ENCODE results near the gene ENDOU. TPM values are rescaled to one million over a fixed set of nuclear protein-coding genes. Genes with fewer than 3 reads are reported as not detected.

ENDOU gene
- total RNA-seq, 1 experiment from 2014 or later = not detected

DNA sequence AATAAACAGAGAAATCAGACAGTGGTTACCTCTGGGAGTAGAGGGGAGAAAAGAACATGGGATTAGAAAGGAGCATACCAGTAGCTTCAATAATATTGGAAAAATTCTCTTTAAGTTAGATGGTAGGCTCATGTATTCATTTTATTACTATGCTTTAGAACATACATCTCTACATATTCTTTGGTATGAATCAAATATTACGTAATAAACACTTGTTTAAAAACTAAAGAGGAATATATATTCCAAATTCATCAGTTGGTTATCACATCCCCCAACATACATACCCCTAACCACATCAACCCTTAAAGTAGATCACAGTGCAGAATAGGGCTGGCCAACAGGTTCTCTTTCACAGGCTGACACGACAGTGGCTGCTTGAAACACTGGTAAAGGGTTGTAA lies 25.0 kb downstream of the ENDOU start:
- no peak overlapping the region for H3K4me2 ChIP-seq (ENCODE audit: low read length)
- H3K79me2 ChIP-seq (ENCODE audit: low read length) = peaks cover 38% of the 10 kb centered on the region
- H3K4me3 ChIP-seq (ENCODE audit: low read length) = no peak overlapping the region
- peaks cover 14% of the 10 kb centered on the region for H3K4me1 ChIP-seq (ENCODE audit: insufficient read depth, low read length)
- no peak overlapping the region for H3K27ac ChIP-seq (ENCODE audit: low read length)
- intact Hi-C loops (cut with micrococcal nuclease) = no loop called here
- H3F3A ChIP-seq (ENCODE audit: low read length, unreplicated experiment) = no peaks in the 10 kb centered on the region
- POLR2A ChIA-PET (ENCODE audit: unreplicated experiment) = no interaction called here
- CTCF ChIA-PET = no interaction called here
- H3K9me2 ChIP-seq (replicated peaks; ENCODE audit: low read length) = no peaks in the 10 kb centered on the region
- no TSS peak for BruUV-seq (replicated peaks)
- DNase-seq (no peak), ATAC-seq (no peak)
- H3K27me3 ChIP-seq (ENCODE audit: low read length) = no peaks in the 10 kb centered on the region
- TF ChIP-seq EZH2 (IDR thresholded peaks at IDR 0.05; ENCODE audit: low read length, unreplicated experiment) = no peak
- TF ChIP-seq EZH2phosphoT487 (IDR thresholded peaks at IDR 0.05; ENCODE audit: borderline replicate concordance, low read length) = no peak
- TF ChIP-seq, protein P1, sequence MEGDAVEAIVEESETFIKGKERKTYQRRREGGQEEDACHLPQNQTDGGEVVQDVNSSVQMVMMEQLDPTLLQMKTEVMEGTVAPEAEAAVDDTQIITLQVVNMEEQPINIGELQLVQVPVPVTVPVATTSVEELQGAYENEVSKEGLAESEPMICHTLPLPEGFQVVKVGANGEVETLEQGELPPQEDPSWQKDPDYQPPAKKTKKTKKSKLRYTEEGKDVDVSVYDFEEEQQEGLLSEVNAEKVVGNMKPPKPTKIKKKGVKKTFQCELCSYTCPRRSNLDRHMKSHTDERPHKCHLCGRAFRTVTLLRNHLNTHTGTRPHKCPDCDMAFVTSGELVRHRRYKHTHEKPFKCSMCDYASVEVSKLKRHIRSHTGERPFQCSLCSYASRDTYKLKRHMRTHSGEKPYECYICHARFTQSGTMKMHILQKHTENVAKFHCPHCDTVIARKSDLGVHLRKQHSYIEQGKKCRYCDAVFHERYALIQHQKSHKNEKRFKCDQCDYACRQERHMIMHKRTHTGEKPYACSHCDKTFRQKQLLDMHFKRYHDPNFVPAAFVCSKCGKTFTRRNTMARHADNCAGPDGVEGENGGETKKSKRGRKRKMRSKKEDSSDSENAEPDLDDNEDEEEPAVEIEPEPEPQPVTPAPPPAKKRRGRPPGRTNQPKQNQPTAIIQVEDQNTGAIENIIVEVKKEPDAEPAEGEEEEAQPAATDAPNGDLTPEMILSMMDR (conservative IDR thresholded peaks at IDR 0.05; ENCODE audit: low read depth, low read length) = no peak
- no peak overlapping the region for H2AFZ ChIP-seq (ENCODE audit: low read length)
- H4K20me1 ChIP-seq (ENCODE audit: low read length) = no peaks in the 10 kb centered on the region
- H3K9me3 ChIP-seq (ENCODE audit: low read length) = no peaks in the 10 kb centered on the region
- no peak overlapping the region for H3K9ac ChIP-seq (ENCODE audit: low read length)
- peaks cover 33% of the 10 kb centered on the region for H3K36me3 ChIP-seq (ENCODE audit: low read depth, low read length)

DNA sequence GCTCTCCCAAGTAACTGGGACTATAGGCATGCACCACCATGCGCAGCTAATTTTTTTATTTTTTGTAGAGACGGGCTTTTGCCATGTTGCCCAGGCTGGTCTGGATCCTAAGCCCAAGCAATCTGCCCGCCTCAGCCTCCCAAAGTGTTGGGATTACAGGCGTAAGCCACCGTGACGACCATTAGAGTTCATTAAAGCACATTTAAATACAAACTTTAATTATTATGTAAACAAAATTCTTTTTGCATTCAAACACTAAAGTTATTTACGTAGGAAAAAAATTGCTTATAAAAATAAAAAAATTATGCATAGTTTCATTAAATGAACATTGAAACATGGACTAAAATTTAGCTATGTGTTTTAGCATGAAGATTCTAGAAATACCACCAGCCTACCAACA lies 26.7 kb downstream of the ENDOU start:
- Histone ChIP-seq H3K27me3 (ENCODE audit: low read length) (no peaks in the 10 kb centered on the region), H3K4me1 (ENCODE audit: insufficient read depth, low read length) (0 out of 2 replicates have a peak, but pooled peaks cover 4% of the 10 kb centered on the region), H3K36me3 (ENCODE audit: low read depth, low read length) (peaks cover 36% of the 10 kb centered on the region), H3K4me2 (ENCODE audit: low read length) (no peak overlapping the region), H3K79me2 (ENCODE audit: low read length) (peaks cover 22% of the 10 kb centered on the region), H3K9me2 (replicated peaks; ENCODE audit: low read length) (no peaks in the 10 kb centered on the region), H4K20me1 (ENCODE audit: low read length) (no peaks in the 10 kb centered on the region), H2AFZ (ENCODE audit: low read length) (no peak overlapping the region), H3K9ac (ENCODE audit: low read length) (no peak overlapping the region), H3F3A (ENCODE audit: low read length, unreplicated experiment) (no peaks in the 10 kb centered on the region), H3K27ac (ENCODE audit: low read length) (no peak overlapping the region), H3K9me3 (ENCODE audit: low read length) (no peaks in the 10 kb centered on the region), H3K4me3 (ENCODE audit: low read length) (no peak overlapping the region)
- POLR2A ChIA-PET (ENCODE audit: unreplicated experiment) = no interaction called here
- DNase-seq = no peak
- TF ChIP-seq EZH2 (IDR thresholded peaks at IDR 0.05; ENCODE audit: low read length, unreplicated experiment) (no peak), EZH2phosphoT487 (IDR thresholded peaks at IDR 0.05; ENCODE audit: borderline replicate concordance, low read length) (no peak)
- TF ChIP-seq, protein P1 (conservative IDR thresholded peaks at IDR 0.05; ENCODE audit: low read depth, low read length) = no peak
- no peak for ATAC-seq
- CTCF ChIA-PET = no interaction called here
- no TSS peak for BruUV-seq (replicated peaks)
- intact Hi-C loops (cut with micrococcal nuclease) = no loop called here

DNA sequence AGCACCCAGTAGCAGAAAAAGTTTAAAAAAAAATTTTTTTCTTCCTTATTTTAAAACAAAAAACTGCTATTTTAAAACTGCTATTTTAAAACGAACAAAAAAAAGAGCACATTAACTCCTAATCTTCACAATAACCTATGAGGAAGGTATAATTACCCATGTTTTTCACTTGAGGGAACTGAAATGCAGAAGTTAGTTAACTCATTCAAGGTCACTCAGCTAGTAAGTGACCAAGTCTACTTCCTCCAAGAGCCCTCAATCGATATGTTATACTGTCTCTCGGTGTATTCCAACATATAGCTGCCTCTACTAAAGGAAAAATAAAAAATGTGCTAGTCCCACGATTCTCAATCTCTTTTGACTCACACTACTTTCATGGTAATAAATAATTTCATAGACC lies 27.2 kb downstream of the ENDOU start:
- Histone ChIP-seq H3K27me3 (ENCODE audit: low read length) (no peaks in the 10 kb centered on the region), H3K4me1 (ENCODE audit: insufficient read depth, low read length) (no peaks in the 10 kb centered on the region), H2AFZ (ENCODE audit: low read length) (no peak overlapping the region), H3K9ac (ENCODE audit: low read length) (no peak overlapping the region), H3K4me2 (ENCODE audit: low read length) (no peak overlapping the region), H3K36me3 (ENCODE audit: low read depth, low read length) (peaks cover 41% of the 10 kb centered on the region), H3F3A (ENCODE audit: low read length, unreplicated experiment) (no peaks in the 10 kb centered on the region), H3K9me3 (ENCODE audit: low read length) (no peaks in the 10 kb centered on the region), H4K20me1 (ENCODE audit: low read length) (no peaks in the 10 kb centered on the region), H3K79me2 (ENCODE audit: low read length) (peaks cover 16% of the 10 kb centered on the region), H3K4me3 (ENCODE audit: low read length) (no peak overlapping the region), H3K27ac (ENCODE audit: low read length) (no peak overlapping the region), H3K9me2 (replicated peaks; ENCODE audit: low read length) (no peaks in the 10 kb centered on the region)
- DNase-seq = no peak
- CTCF ChIA-PET = no interaction called here
- intact Hi-C loops (cut with micrococcal nuclease) = no loop called here
- no TSS peak for BruUV-seq (replicated peaks)
- TF ChIP-seq EZH2phosphoT487 (IDR thresholded peaks at IDR 0.05; ENCODE audit: borderline replicate concordance, low read length) (no peak), EZH2 (IDR thresholded peaks at IDR 0.05; ENCODE audit: low read length, unreplicated experiment) (no peak)
- TF ChIP-seq, protein P1 (conservative IDR thresholded peaks at IDR 0.05; ENCODE audit: low read depth, low read length) = no peak
- POLR2A ChIA-PET (ENCODE audit: unreplicated experiment) = no interaction called here
- no peak for ATAC-seq

Data from PC-3 (cell line).